Adipose tissue (tissue), 3 donors: ENCODE measurements around the gene RPIA. TPM values are rescaled to one million over a fixed set of nuclear protein-coding genes. Genes with fewer than 3 reads are reported as not detected.

Experiments used
- H3K27ac ChIP-seq: one replicate; pipeline ENCODE4 v1.5.1; 2013; ENCODE audit warnings: low read depth, low read length
- WGBS, 3 donors: extraction: QIAGEN DNeasy Blood & Tissue Kit; methylation state at CpG; one replicate each; pipeline ENCODE4 v1.1.7; 2013; 5-methylcytosine and 5-hydroxymethylcytosine counted together
- polyA plus RNA-seq, 3 donors: library from polyadenylated mRNA; stranded (reverse); fragments of 200-250 nt; gene quantifications; one replicate each; pipeline ENCODE4 v1.2.3, GENCODE V29; 2013
- donor health status: healthy with polysubstance abuse.
- donor health status: Bipolar disorder and iron deficiency.
- donor health status: healthy.

RPIA gene
- polyA plus RNA-seq, 3 donors, result 11.9 to 22.0 (median 20.0) TPM

- H3K27ac ChIP-seq, result no peak overlapping the region
Observed at GRCh38 chr2:88720399-88720798, 28.9 kb downstream of the RPIA start.

GRCh38 chr2:88721268-88721667, 29.8 kb downstream of the RPIA start:
- WGBS, 3 donors, result 98 to 100% (median 98%) methylated on average over 2 of the region's 2 CpGs

GRCh38 chr2:88724643-88725332, 33.3 kb downstream of the RPIA start:
- WGBS, 3 donors, result 30 to 94% (median 88%) methylated on average over 4 of the region's 4 CpGs
- no peak overlapping the region for H3K27ac ChIP-seq

More at GRCh38 chr2:88721268-88721667, 29.8 kb downstream of the RPIA start:
- no peak overlapping the region for H3K27ac ChIP-seq

GRCh38 chr2:88729061-88729745, 37.7 kb downstream of the RPIA start:
- H3K27ac ChIP-seq, result no peak overlapping the region
- 65 to 88% (median 69%) methylated on average over 8 of the region's 8 CpGs for WGBS, 3 donors

- 91 to 97% (median 95%) methylated on average over 4 of the region's 4 CpGs for WGBS, 3 donors
- H3K27ac ChIP-seq, result no peak overlapping the region
Observed at GRCh38 chr2:88733155-88733902, 41.9 kb downstream of the RPIA start.

GRCh38 chr2:88735133-88735532, 43.7 kb downstream of the RPIA start:
- 67 to 76% (median 74%) methylated on average over 4 of the region's 4 CpGs for WGBS, 3 donors

GRCh38 chr2:88735853-88736252, 44.4 kb downstream of the RPIA start:
- 71 to 90% (median 84%) methylated on average over 6 of the region's 6 CpGs for WGBS, 3 donors
- H3K27ac ChIP-seq, result no peak overlapping the region

More at GRCh38 chr2:88735133-88735532, 43.7 kb downstream of the RPIA start:
- H3K27ac ChIP-seq, result no peak overlapping the region

- H3K27ac ChIP-seq, result no peak overlapping the region
- 46 to 69% (median 62%) methylated on average over 8 of the region's 8 CpGs for WGBS, 3 donors
Observed at GRCh38 chr2:88736437-88736836, 45.0 kb downstream of the RPIA start.

- 32 to 51% (median 48%) methylated on average over 4 of the region's 4 CpGs for WGBS, 3 donors
- H3K27ac ChIP-seq, result no peak overlapping the region
Observed at GRCh38 chr2:88737385-88737784, 45.9 kb downstream of the RPIA start.

GRCh38 chr2:88738271-88738670, 46.8 kb downstream of the RPIA start:
- 64 to 70% (median 64%) methylated on average over 3 of the region's 3 CpGs for WGBS, 3 donors
- no peak overlapping the region for H3K27ac ChIP-seq

- WGBS, 3 donors, result 33 to 40% (median 37%) methylated on average over 7 of the region's 7 CpGs
- no peak overlapping the region for H3K27ac ChIP-seq
Observed at GRCh38 chr2:88739985-88740600, 48.6 kb downstream of the RPIA start.

GRCh38 chr2:88746929-88747490, 55.5 kb downstream of the RPIA start:
- WGBS, 3 donors, result 87 to 99% (median 90%) methylated on average over 5 to 6 of the region's 6 CpGs

GRCh38 chr2:88747990-88748389, 56.5 kb downstream of the RPIA start:
- no peak overlapping the region for H3K27ac ChIP-seq
- WGBS, 3 donors, result 71 to 94% (median 79%) methylated on average over 2 of the region's 2 CpGs

More at GRCh38 chr2:88746929-88747490, 55.5 kb downstream of the RPIA start:
- H3K27ac ChIP-seq, result no peak overlapping the region

- no peak overlapping the region for H3K27ac ChIP-seq
- WGBS, 3 donors, result 90 to 95% (median 92%) methylated on average over 3 of the region's 3 CpGs
Observed at GRCh38 chr2:88751768-88752167, 60.3 kb downstream of the RPIA start.

- no peak overlapping the region for H3K27ac ChIP-seq
Observed at GRCh38 chr2:88753833-88754584, 62.5 kb downstream of the RPIA start.

GRCh38 chr2:88754585-88755320, 63.3 kb downstream of the RPIA start:
- WGBS, 3 donors, result 57 to 80% (median 65%) methylated on average over 6 of the region's 6 CpGs
- H3K27ac ChIP-seq, result no peak overlapping the region

More at GRCh38 chr2:88753833-88754584, 62.5 kb downstream of the RPIA start:
- 70 to 85% (median 84%) methylated on average over 4 of the region's 4 CpGs for WGBS, 3 donors

GRCh38 chr2:88755836-88756235, 64.4 kb downstream of the RPIA start:
- 91 to 100% (median 96%) methylated on average over 3 of the region's 3 CpGs for WGBS, 3 donors
- H3K27ac ChIP-seq, result no peak overlapping the region
